Spinal cord (tissue), 10 donors: ENCODE measurements around the gene SEC14L5. TPM values are rescaled to one million over a fixed set of nuclear protein-coding genes. Genes with fewer than 3 reads are reported as not detected.
A peak's percentile ranks its signal among the peaks of the same experiment; 100 is the strongest.

ENCODE experiments used
- DNase-seq, 6 donors: peaks; one replicate each; pipeline versions ENCODE4 v3.0.0 to v3.0.0-alpha.2; 2013 to 2015; ENCODE audit warnings: low spot score in 6 of 6, low read depth in 4 of 6
- H3K27ac ChIP-seq: one replicate; pipeline ENCODE4 v1.5.1; 2013; ENCODE audit warnings: low read depth, low read length, control low read depth
- H3K27me3 ChIP-seq: one replicate; pipeline ENCODE4 v1.6.1; 2013; ENCODE audit warnings: low read length; ENCODE audit not compliant: control insufficient read depth, insufficient read depth
- H3K36me3 ChIP-seq: one replicate; pipeline ENCODE4 v1.6.1; 2013; ENCODE audit warnings: low read length; ENCODE audit not compliant: control insufficient read depth, insufficient read depth
- H3K4me1 ChIP-seq: one replicate; pipeline ENCODE4 v1.6.1; 2013; ENCODE audit warnings: low read length; ENCODE audit not compliant: control insufficient read depth, insufficient read depth
- H3K4me3 ChIP-seq: one replicate; pipeline ENCODE4 v1.5.1; 2013; ENCODE audit warnings: low read depth, low read length, control low read depth
- H3K9me3 ChIP-seq: one replicate; pipeline ENCODE4 v1.6.1; 2013; ENCODE audit warnings: low read length; ENCODE audit not compliant: control insufficient read depth, insufficient read depth
- WGBS: methylation state at CpG from one replicate; pipeline ENCODE4 v1.1.5; 2013; ENCODE audit warnings: missing lambda C conversion rate; ENCODE audit not compliant: insufficient coverage; 5-methylcytosine and 5-hydroxymethylcytosine counted together
- polyA plus RNA-seq, 2 donors: library from polyadenylated mRNA; unstranded; fragments of 120-200 nt; gene quantifications; one replicate each; pipeline ENCODE4 v1.2.1, GENCODE V29; 2013; ENCODE audit not compliant: insufficient read length in 2 of 2
- total RNA-seq, 2 donors: library from RNA; depleted of rRNA in 1 of 2; stranded (reverse); fragments of 120-200 nt in 1 of 2; fragments of >200 nt in 1 of 2; gene quantifications; one replicate each; pipeline versions ENCODE4 v1.2.3 to v1.2.4, GENCODE V29; 2013 to 2014
- donor health status: healthy.

Gene SEC14L5
- total and polyA plus RNA-seq, 4 donors: 0.93 to 4.5 (median 1.7) TPM

- 79% methylated on average over 20 of the region's 22 CpGs for WGBS
- DNase-seq: peak in 1 of 6 donors; percentile 46
Measured at GRCh38 chr16:5006348-5007193, 48.4 kb downstream of the SEC14L5 start.

GRCh38 chr16:5007256-5007655 is 49.1 kb downstream of the SEC14L5 start:
- peaks cover 9% of the 10 kb centered on the region for H3K36me3 ChIP-seq
- H3K27me3 ChIP-seq: peaks cover 7% of the 10 kb centered on the region
- no peaks in the 10 kb centered on the region for H3K9me3 ChIP-seq
- WGBS: 80% methylated on average over 3 of the region's 10 CpGs
- no peak overlapping the region for H3K4me3 ChIP-seq
- no peak for DNase-seq
- no peak overlapping the region for H3K27ac ChIP-seq
- H3K4me1 ChIP-seq: peaks cover 6% of the 10 kb centered on the region

More at GRCh38 chr16:5006348-5007193, 48.4 kb downstream of the SEC14L5 start:
- Histone ChIP-seq H3K27me3 (peaks cover 7% of the 10 kb centered on the region), H3K36me3 (peaks cover 9% of the 10 kb centered on the region), H3K27ac (peak overlapping the region; percentile 40), H3K9me3 (no peaks in the 10 kb centered on the region), H3K4me1 (peaks cover 6% of the 10 kb centered on the region), H3K4me3 (no peak overlapping the region)

GRCh38 chr16:5008311-5008731 is 50.2 kb downstream of the SEC14L5 start:
- Histone ChIP-seq H3K27ac (no peak overlapping the region), H3K27me3 (peaks cover 7% of the 10 kb centered on the region), H3K4me1 (peaks cover 6% of the 10 kb centered on the region), H3K36me3 (peaks cover 9% of the 10 kb centered on the region), H3K9me3 (no peaks in the 10 kb centered on the region), H3K4me3 (no peak overlapping the region)
- no peak for DNase-seq
- whole genome bisulfite sequencing: 89% methylated on average over 18 of the region's 18 CpGs

GRCh38 chr16:5010576-5011329 is 52.6 kb downstream of the SEC14L5 start:
- Histone ChIP-seq H3K4me1 (peaks cover 6% of the 10 kb centered on the region), H3K4me3 (no peak overlapping the region), H3K36me3 (peaks cover 9% of the 10 kb centered on the region), H3K9me3 (no peaks in the 10 kb centered on the region), H3K27me3 (peaks cover 7% of the 10 kb centered on the region), H3K27ac (no peak overlapping the region)
- no peak for DNase-seq
- WGBS: 45% methylated on average over 14 of the region's 15 CpGs

- Histone ChIP-seq H3K36me3 (peaks cover 9% of the 10 kb centered on the region), H3K27me3 (peaks cover 7% of the 10 kb centered on the region), H3K9me3 (no peaks in the 10 kb centered on the region), H3K27ac (no peak overlapping the region), H3K4me1 (peaks cover 6% of the 10 kb centered on the region), H3K4me3 (no peak overlapping the region)
- 55% methylated on average over 4 of the region's 4 CpGs for WGBS
- no peak for DNase-seq
Measured at GRCh38 chr16:5011637-5012036, 53.5 kb downstream of the SEC14L5 start.

GRCh38 chr16:5012887-5013286 is 54.8 kb downstream of the SEC14L5 start:
- H3K4me3 ChIP-seq: no peak overlapping the region
- H3K27me3 ChIP-seq: peaks cover 7% of the 10 kb centered on the region
- DNase-seq: no peak
- H3K9me3 ChIP-seq: no peaks in the 10 kb centered on the region
- WGBS: 83% methylated on average over 3 of the region's 6 CpGs
- H3K36me3 ChIP-seq: peaks cover 3% of the 10 kb centered on the region
- H3K4me1 ChIP-seq: no peaks in the 10 kb centered on the region
- no peak overlapping the region for H3K27ac ChIP-seq

GRCh38 chr16:5015351-5015750 is 57.2 kb downstream of the SEC14L5 start:
- 82% methylated on average over 4 of the region's 4 CpGs for WGBS

GRCh38 chr16:5015887-5016286 is 57.8 kb downstream of the SEC14L5 start:
- no peak overlapping the region for H3K4me3 ChIP-seq
- DNase-seq: no peak

More at GRCh38 chr16:5015351-5015750, 57.2 kb downstream of the SEC14L5 start:
- DNase-seq: no peak
- Histone ChIP-seq H3K4me1 (peaks cover 2% of the 10 kb centered on the region), H3K27ac (no peak overlapping the region), H3K4me3 (no peak overlapping the region), H3K36me3 (no peaks in the 10 kb centered on the region), H3K27me3 (peaks cover 7% of the 10 kb centered on the region), H3K9me3 (no peaks in the 10 kb centered on the region)

GRCh38 chr16:5016967-5017677 is 59.0 kb downstream of the SEC14L5 start:
- no peaks in the 10 kb centered on the region for H3K27me3 ChIP-seq
- H3K27ac ChIP-seq: no peak overlapping the region
- WGBS: 79% methylated on average over 4 of the region's 6 CpGs
- H3K4me3 ChIP-seq: no peak overlapping the region
- DNase-seq: no peak
- peaks cover 7% of the 10 kb centered on the region for H3K4me1 ChIP-seq
- no peaks in the 10 kb centered on the region for H3K36me3 ChIP-seq
- no peaks in the 10 kb centered on the region for H3K9me3 ChIP-seq

More at GRCh38 chr16:5015887-5016286, 57.8 kb downstream of the SEC14L5 start:
- Histone ChIP-seq H3K4me1 (peaks cover 7% of the 10 kb centered on the region), H3K9me3 (no peaks in the 10 kb centered on the region), H3K27me3 (peaks cover 4% of the 10 kb centered on the region), H3K27ac (no peak overlapping the region), H3K36me3 (no peaks in the 10 kb centered on the region)
- 92% methylated on average over 4 of the region's 4 CpGs for WGBS
